Esophagus muscularis mucosa (tissue), 4 donors: ENCODE measurements around the gene SRD5A2. TPM values are rescaled to one million over a fixed set of nuclear protein-coding genes. Genes with fewer than 3 reads are reported as not detected.
A peak's percentile ranks its signal among the peaks of the same experiment; 100 is the strongest.

Experiments used
- DNase-seq: peaks from one replicate; pipeline ENCODE4 v3.0.0-alpha.2; 2017; ENCODE audit errors: extremely low spot score
- H3K27ac ChIP-seq, 4 donors: fragments of 200-600 bp; sonication (generic); replicated peaks in 1 of 4; 1 replicate in 3 of 4; 2 replicates in 1 of 4; pipeline ENCODE4 v1.5.1; 2016 to 2019; ENCODE audit warnings: mild to moderate bottlenecking in 1 of 4
- H3K27me3 ChIP-seq, 4 donors: fragments of 200-600 bp; sonication (generic); one replicate each; pipeline versions ENCODE4 v1.5.1 to v1.6.0; 2016 to 2019
- H3K36me3 ChIP-seq, 4 donors: fragments of 200-600 bp; sonication (generic); one replicate each; pipeline ENCODE4 v1.5.1; 2016 to 2019
- H3K4me1 ChIP-seq, 4 donors: fragments of 200-600 bp; sonication (generic); one replicate each; pipeline ENCODE4 v1.5.1; 2016 to 2019
- H3K4me3 ChIP-seq, 4 donors: fragments of 200-600 bp; sonication (generic); 1 replicate in 2 of 4; 2 replicates in 2 of 4; pipeline ENCODE4 v1.5.1; 2016 to 2019; ENCODE audit warnings: mild to moderate bottlenecking in 4 of 4, moderate library complexity in 1 of 4
- H3K9me3 ChIP-seq, 4 donors: fragments of 200-600 bp; sonication (generic); 1 replicate in 3 of 4; 2 replicates in 1 of 4; pipeline ENCODE4 v1.5.1; 2016 to 2019
- CTCF ChIP-seq, 3 experiments: fragments of 200-600 bp in 2 of 3; fragments of 450-650 bp in 1 of 3; sonication (generic) in 2 of 3; IDR thresholded peaks; one replicate each; pipeline ENCODE4 v1.5.1; 2017 to 2019; ENCODE audit warnings: antibody characterized with exemption in 3 of 3, mild to moderate bottlenecking in 2 of 3, moderate library complexity in 1 of 3
- EP300 ChIP-seq: sonication (generic); formaldehyde crosslinking; IDR thresholded peaks from one replicate; pipeline ENCODE4 v1.6.1; 2017; ENCODE audit warnings: antibody characterized with exemption
- POLR2A ChIP-seq: fragments of 450-650 bp; IDR thresholded peaks from one replicate; pipeline ENCODE4 v1.6.1; 2017; ENCODE audit warnings: antibody characterized with exemption, moderate library complexity, mild to moderate bottlenecking, low read depth
- POLR2AphosphoS5 ChIP-seq, 2 donors: sonication (generic); formaldehyde crosslinking; IDR thresholded peaks; one replicate each; pipeline ENCODE4 v1.6.1; 2017; ENCODE audit warnings: antibody characterized with exemption in 2 of 2
- WGBS: methylation state at CpG from one replicate; pipeline ENCODE4 v1.1.5; 2018; 5-methylcytosine and 5-hydroxymethylcytosine counted together
- intact Hi-C: fragments of 100-400 bp; cut with DNase I; formaldehyde crosslinking; loops from one replicate; pipeline ENCODE4 v1.15.1; 2023
- total RNA-seq, 4 donors: library from RNA; depleted of rRNA; stranded (reverse); fragments of >200 nt; gene quantifications; one replicate each; pipeline versions ENCODE4 v1.1.0 to v1.2.1, GENCODE V29; 2016

Gene SRD5A2
- total RNA-seq, 4 donors from 2014 or later: 0.06 TPM; not detected in 3

- Histone ChIP-seq H3K27ac (no peak overlapping the region), H3K4me1 (no peaks in the 10 kb centered on the region), H3K4me3 (no peak overlapping the region), H3K9me3 (no peaks in the 10 kb centered on the region), H3K36me3 (no peaks in the 10 kb centered on the region), H3K27me3 (no peaks in the 10 kb centered on the region)
- intact Hi-C loops: no loop called here
- peak; percentile 90 for DNase-seq
- 86% methylated on average over 7 of the region's 7 CpGs for WGBS
- no peak for TF ChIP-seq POLR2A
- TF ChIP-seq POLR2AphosphoS5 (IDR thresholded peaks at IDR 0.05): no peak
- TF ChIP-seq EP300: no peak
- TF ChIP-seq CTCF (IDR thresholded peaks at IDR 0.05): no peak
These were observed 63.1 kb downstream of the SRD5A2 start for GRCh38 chr2:31517442-31518203.

- TF ChIP-seq POLR2AphosphoS5 (IDR thresholded peaks at IDR 0.05): no peak
- no peak for TF ChIP-seq POLR2A
- TF ChIP-seq CTCF (IDR thresholded peaks at IDR 0.05): no peak
- no peak for TF ChIP-seq EP300
- H3K4me3 ChIP-seq: no peak overlapping the region
- intact Hi-C loops: no loop called here
- H3K9me3 ChIP-seq: no peaks in the 10 kb centered on the region
- H3K27me3 ChIP-seq: no peaks in the 10 kb centered on the region
- peak; percentile 60 for DNase-seq
- H3K27ac ChIP-seq: no peak overlapping the region
- 84% methylated on average over 5 of the region's 5 CpGs for WGBS
- H3K36me3 ChIP-seq: no peaks in the 10 kb centered on the region
- H3K4me1 ChIP-seq: no peaks in the 10 kb centered on the region
These were observed 65.2 kb downstream of the SRD5A2 start for GRCh38 chr2:31515586-31515985.

- Histone ChIP-seq H3K9me3 (no peaks in the 10 kb centered on the region), H3K4me3 (no peak overlapping the region), H3K27ac (no peak overlapping the region), H3K27me3 (no peaks in the 10 kb centered on the region), H3K4me1 (no peaks in the 10 kb centered on the region), H3K36me3 (no peaks in the 10 kb centered on the region)
- intact Hi-C loops: no loop called here
- DNase-seq: peak; percentile 62
- TF ChIP-seq POLR2AphosphoS5 (IDR thresholded peaks at IDR 0.05): no peak
- TF ChIP-seq EP300: no peak
- TF ChIP-seq POLR2A: no peak
- TF ChIP-seq CTCF (IDR thresholded peaks at IDR 0.05): no peak
- WGBS: 85% methylated on average over 3 of the region's 3 CpGs
These were observed 67.2 kb downstream of the SRD5A2 start for GRCh38 chr2:31513553-31513952.

- H3K36me3 ChIP-seq: no peaks in the 10 kb centered on the region
- H3K27me3 ChIP-seq: no peaks in the 10 kb centered on the region
- no peaks in the 10 kb centered on the region for H3K9me3 ChIP-seq
- intact Hi-C loops: no loop called here
- H3K4me1 ChIP-seq: no peaks in the 10 kb centered on the region
- H3K4me3 ChIP-seq: no peak overlapping the region
- no peak for DNase-seq
- no peak overlapping the region for H3K27ac ChIP-seq
- TF ChIP-seq POLR2AphosphoS5 (IDR thresholded peaks at IDR 0.05): no peak
- TF ChIP-seq POLR2A: no peak
- no peak for TF ChIP-seq EP300
- no peak for TF ChIP-seq CTCF (IDR thresholded peaks at IDR 0.05)
These were observed 69.4 kb downstream of the SRD5A2 start for GRCh38 chr2:31511376-31511775.

GRCh38 chr2:31505111-31505510 is 75.6 kb downstream of the SRD5A2 start:
- H3K27me3 ChIP-seq: no peaks in the 10 kb centered on the region
- H3K4me3 ChIP-seq: no peak overlapping the region
- no peak overlapping the region for H3K27ac ChIP-seq
- H3K9me3 ChIP-seq: no peaks in the 10 kb centered on the region
- no peaks in the 10 kb centered on the region for H3K4me1 ChIP-seq
- 69% methylated on average over 2 of the region's 2 CpGs for WGBS
- DNase-seq: no peak
- H3K36me3 ChIP-seq: no peaks in the 10 kb centered on the region
- intact Hi-C loops: no loop called here
- TF ChIP-seq POLR2A (no peak), EP300 (no peak), POLR2AphosphoS5 (IDR thresholded peaks at IDR 0.05) (no peak), CTCF (IDR thresholded peaks at IDR 0.05) (no peak)
